GM23248 (cell line): ENCODE measurements around the gene FBXL5. TPM values are rescaled to one million over a fixed set of nuclear protein-coding genes. Genes with fewer than 3 reads are reported as not detected.

ENCODE experiments used
- DNase-seq: peaks from one replicate; pipeline ENCODE4 v3.0.0-alpha.2; 2015
- H2AFZ ChIP-seq: fragments of 200-600 bp; sonication (generic); 2 replicates; pipeline ENCODE4 v1.6.1; 2016; ENCODE audit warnings: antibody characterized with exemption
- H3F3A ChIP-seq: fragments of 200-600 bp; sonication (generic); 2 replicates; pipeline ENCODE4 v1.6.1; 2016; ENCODE audit warnings: mild to moderate bottlenecking, antibody characterized with exemption, mixed run types; ENCODE audit not compliant: insufficient read depth
- H3K27ac ChIP-seq: fragments of 200-600 bp; sonication (generic); 2 replicates; pipeline ENCODE4 v1.5.1; 2016; ENCODE audit warnings: mild to moderate bottlenecking
- H3K27me3 ChIP-seq: fragments of 200-600 bp; sonication (generic); replicated peaks from 2 replicates; pipeline ENCODE4 v1.6.1; 2016; ENCODE audit warnings: mild to moderate bottlenecking; ENCODE audit not compliant: insufficient read depth
- H3K36me3 ChIP-seq: fragments of 200-600 bp; sonication (generic); 2 replicates; pipeline ENCODE4 v1.6.1; 2016; ENCODE audit warnings: low read depth, mild to moderate bottlenecking
- H3K4me1 ChIP-seq: fragments of 200-600 bp; sonication (generic); 2 replicates; pipeline ENCODE4 v1.6.1; 2016; ENCODE audit warnings: mild to moderate bottlenecking; ENCODE audit not compliant: insufficient read depth
- H3K4me2 ChIP-seq: fragments of 200-600 bp; sonication (generic); one replicate; pipeline ENCODE4 v1.6.1; 2016; ENCODE audit warnings: mild to moderate bottlenecking; ENCODE audit not compliant: unreplicated experiment
- H3K4me3 ChIP-seq: fragments of 200-600 bp; sonication (generic); 2 replicates; pipeline ENCODE4 v1.5.1; 2016; ENCODE audit warnings: mild to moderate bottlenecking
- H3K79me2 ChIP-seq: fragments of 200-600 bp; sonication (generic); 2 replicates; pipeline ENCODE4 v1.6.1; 2016; ENCODE audit warnings: mild to moderate bottlenecking; ENCODE audit not compliant: insufficient read depth
- H3K9ac ChIP-seq: fragments of 200-600 bp; sonication (generic); 2 replicates; pipeline ENCODE4 v1.6.1; 2016; ENCODE audit warnings: mild to moderate bottlenecking
- H3K9me2 ChIP-seq: fragments of 200-600 bp; sonication (generic); 2 replicates; pipeline ENCODE4 v1.6.1; 2016; ENCODE audit warnings: mixed run types, mild to moderate bottlenecking, moderate library complexity; ENCODE audit not compliant: insufficient read depth
- H3K9me3 ChIP-seq: fragments of 200-600 bp; sonication (generic); one replicate; pipeline ENCODE4 v1.6.1; 2017; ENCODE audit warnings: low read depth
- H4K20me1 ChIP-seq: fragments of 200-600 bp; sonication (generic); 2 replicates; pipeline ENCODE4 v1.6.0; 2016; ENCODE audit not compliant: insufficient read depth
- EZH2 ChIP-seq: fragments of 200-600 bp; sonication (generic); IDR thresholded peaks from 2 replicates; pipeline ENCODE4 v1.6.1; 2018; ENCODE audit warnings: antibody characterized with exemption, mild to moderate bottlenecking; ENCODE audit not compliant: insufficient read depth, poor library complexity, severe bottlenecking
- EZH2phosphoT487 ChIP-seq: fragments of 200-600 bp; sonication (generic); IDR thresholded peaks from 2 replicates; pipeline ENCODE4 v1.6.1; 2018; ENCODE audit warnings: antibody characterized with exemption, moderate library complexity, mild to moderate bottlenecking, low read depth; ENCODE audit not compliant: insufficient read depth
- WGBS, 2 experiments: methylation state at CpG; one replicate each; pipeline ENCODE4 v1.1.6; 2015 to 2017; ENCODE audit warnings: low lambda C conversion rate in 2 of 2, low coverage in 1 of 2; ENCODE audit errors: missing lambda C conversion rate in 2 of 2; 5-methylcytosine and 5-hydroxymethylcytosine counted together
- in situ Hi-C: fragments of 300-500 bp; cut with MboI; formaldehyde crosslinking; loops from 2 replicates; pipeline ENCODE4 v1.15.0; 2020
- polyA plus RNA-seq: library from polyadenylated mRNA; unstranded; fragments of >200 nt; fragmentation: Nextera tagmentation; extraction: Ambion mirVana; gene quantifications from 2 replicates; pipeline ENCODE4 v1.2.1, GENCODE V29; 2016
- total RNA-seq: library from RNA; depleted of rRNA; stranded (reverse); fragments of >200 nt; shearing (Covaris generic); gene quantifications from 2 replicates; pipeline ENCODE4 v1.2.3, GENCODE V29; 2014

The FBXL5 gene
- total and polyA plus RNA-seq, 2 experiments from 2014 or later = 55.6 to 82.7 TPM

GRCh38 chr4:15657366-15657765 lies 2.2 kb upstream of the FBXL5 start:
- Histone ChIP-seq H3K9me3 (no peaks in the 10 kb centered on the region), H3F3A (peaks cover 56% of the 10 kb centered on the region), H3K27ac (no peak overlapping the region), H3K36me3 (no peaks in the 10 kb centered on the region), H3K79me2 (peaks cover 24% of the 10 kb centered on the region), H3K9me2 (no peaks in the 10 kb centered on the region; the same call in 1 of the 2 replicates), H2AFZ (no peak overlapping the region), H4K20me1 (0 out of 2 replicates have a peak, but pooled peaks cover 3% of the 10 kb centered on the region), H3K27me3 (no peaks in the 10 kb centered on the region), H3K4me3 (no peak overlapping the region), H3K4me2 (no peak overlapping the region), H3K9ac (no peak overlapping the region), H3K4me1 (peaks cover 28% of the 10 kb centered on the region)
- peak; percentile 44 for DNase-seq
- no peak for TF ChIP-seq EZH2
- no peak for TF ChIP-seq EZH2phosphoT487
- in situ Hi-C loops = no loop called here

- DNase-seq = no peak
Observed at GRCh38 chr4:15656038-15656470, 897 bp upstream of the FBXL5 start.

GRCh38 chr4:15654593-15655222 lies 449 bp downstream of the FBXL5 start:
- no peaks in the 10 kb centered on the region for H3K27me3 ChIP-seq
- peak; percentile 61 for DNase-seq
- H3K36me3 ChIP-seq = no peaks in the 10 kb centered on the region
- H3K27ac ChIP-seq = peak overlapping the region; percentile 92
- peak overlapping the region; percentile 81 for H3K4me3 ChIP-seq
- no peaks in the 10 kb centered on the region for H3K9me3 ChIP-seq
- peak overlapping the region; percentile 68 for H2AFZ ChIP-seq
- H3K9ac ChIP-seq = peak overlapping the region; percentile 89
- peaks cover 50% of the 10 kb centered on the region for H3F3A ChIP-seq
- peaks cover 50% of the 10 kb centered on the region for H3K79me2 ChIP-seq
- 1 to 2% methylated on average over 20 to 48 of the region's 66 CpGs for WGBS, 2 experiments
- peaks cover 43% of the 10 kb centered on the region for H3K4me1 ChIP-seq
- TF ChIP-seq EZH2phosphoT487 (no peak), EZH2 (no peak)
- no peaks in the 10 kb centered on the region; the same call in 1 of the 2 replicates for H3K9me2 ChIP-seq
- in situ Hi-C loops = no loop called here
- H3K4me2 ChIP-seq = peak overlapping the region; percentile 100
- H4K20me1 ChIP-seq = peaks cover 10% of the 10 kb centered on the region; the same call in 1 of the 2 replicates

More at GRCh38 chr4:15656038-15656470, 897 bp upstream of the FBXL5 start:
- WGBS, 2 experiments = 69 to 70% methylated on average over 12 of the region's 12 CpGs
- Histone ChIP-seq H3K9ac (peak overlapping the region; percentile 89), H3K79me2 (peaks cover 37% of the 10 kb centered on the region), H3K9me2 (no peaks in the 10 kb centered on the region; the same call in 1 of the 2 replicates), H3K4me3 (peak overlapping the region; percentile 81), H2AFZ (peak overlapping the region; percentile 97), H3K9me3 (no peaks in the 10 kb centered on the region), H4K20me1 (0 out of 2 replicates have a peak, but pooled peaks cover 5% of the 10 kb centered on the region), H3K27ac (peak overlapping the region; percentile 92), H3K36me3 (no peaks in the 10 kb centered on the region), H3F3A (peaks cover 58% of the 10 kb centered on the region), H3K4me1 (peaks cover 41% of the 10 kb centered on the region), H3K4me2 (peak overlapping the region; percentile 74), H3K27me3 (no peaks in the 10 kb centered on the region)
- in situ Hi-C loops = no loop called here
- TF ChIP-seq EZH2phosphoT487 (no peak), EZH2 (no peak)

- Histone ChIP-seq H3K4me3 (peak overlapping the region; percentile 81), H3K9ac (peak overlapping the region; percentile 89), H3K9me2 (no peaks in the 10 kb centered on the region), H3K79me2 (peaks cover 57% of the 10 kb centered on the region), H3F3A (peaks cover 43% of the 10 kb centered on the region), H3K36me3 (no peaks in the 10 kb centered on the region), H3K27me3 (no peaks in the 10 kb centered on the region), H2AFZ (peak overlapping the region; percentile 68), H3K27ac (peak overlapping the region; percentile 92), H3K9me3 (no peaks in the 10 kb centered on the region), H3K4me1 (peaks cover 38% of the 10 kb centered on the region), H4K20me1 (peaks cover 11% of the 10 kb centered on the region; the same call in 1 of the 2 replicates), H3K4me2 (peak overlapping the region; percentile 100)
- in situ Hi-C loops = no loop called here
- peak; percentile 77 for DNase-seq
- TF ChIP-seq EZH2phosphoT487 (no peak), EZH2 (no peak)
- WGBS, 2 experiments = 1 to 2% methylated on average over 7 of the region's 7 CpGs
Observed at GRCh38 chr4:15653864-15654592, 1.1 kb downstream of the FBXL5 start.
